GM18861 (cell line): ENCODE data around the gene MGAM2.

ENCODE experiments used
- ATAC-seq: cut with Tn5 transposase; IDR thresholded peaks from one replicate; pipeline ENCODE4 v1.9.1; 2021; ENCODE audit not compliant: unreplicated experiment

Gene MGAM2

GRCh38 chr7:142174441-142174840, 62.9 kb downstream of the MGAM2 start:
- ATAC-seq: no peak

- no peak for ATAC-seq
These were observed 64.1 kb downstream of the MGAM2 start for GRCh38 chr7:142175594-142175993.

- ATAC-seq: no peak
These were observed 65.4 kb downstream of the MGAM2 start for GRCh38 chr7:142176901-142177300.

GRCh38 chr7:142177869-142178268, 66.4 kb downstream of the MGAM2 start:
- peak; percentile 50 for ATAC-seq

GRCh38 chr7:142180426-142180825, 68.9 kb downstream of the MGAM2 start:
- no peak for ATAC-seq

- ATAC-seq: no peak
These were observed 69.7 kb downstream of the MGAM2 start for GRCh38 chr7:142181211-142181610.

GRCh38 chr7:142181966-142182365, 70.4 kb downstream of the MGAM2 start:
- no peak for ATAC-seq

- ATAC-seq: no peak
These were observed 73.6 kb downstream of the MGAM2 start for GRCh38 chr7:142185069-142185468.

GRCh38 chr7:142185801-142186200, 74.3 kb downstream of the MGAM2 start:
- no peak for ATAC-seq

- no peak for ATAC-seq
These were observed 76.6 kb downstream of the MGAM2 start for GRCh38 chr7:142188154-142188553.

GRCh38 chr7:142188846-142189245, 77.3 kb downstream of the MGAM2 start:
- ATAC-seq: no peak

- ATAC-seq: no peak
These were observed 82.7 kb downstream of the MGAM2 start for GRCh38 chr7:142194201-142194600.

GRCh38 chr7:142196066-142196840, 84.7 kb downstream of the MGAM2 start:
- no peak for ATAC-seq

- ATAC-seq: no peak
These were observed 88.7 kb downstream of the MGAM2 start for GRCh38 chr7:142200206-142200605.

GRCh38 chr7:142228537-142229104, 117.1 kb downstream of the MGAM2 start:
- ATAC-seq: no peak

- peak; percentile 46 for ATAC-seq
These were observed 120.2 kb downstream of the MGAM2 start for GRCh38 chr7:142231716-142232115.

- ATAC-seq: no peak
These were observed 129.0 kb downstream of the MGAM2 start for GRCh38 chr7:142240546-142240945.

GRCh38 chr7:142243823-142244222, 132.3 kb downstream of the MGAM2 start:
- ATAC-seq: no peak

GRCh38 chr7:142248166-142249160, 136.9 kb downstream of the MGAM2 start:
- no peak for ATAC-seq

- ATAC-seq: no peak
These were observed 138.4 kb downstream of the MGAM2 start for GRCh38 chr7:142249918-142250317.

GRCh38 chr7:142250705-142251104, 139.2 kb downstream of the MGAM2 start:
- no peak for ATAC-seq

- ATAC-seq: no peak
These were observed 146.4 kb downstream of the MGAM2 start, which contains the start of gene PRSS58 for GRCh38 chr7:142257958-142258357. Gene PRSS58, minus strand, starts transcription at chr7:142258058. Its CDS starts 351 bp downstream, at chr7:142257707.
